GM21737 (cell line): ENCODE data around the gene KRT6B.
"Not testable (repeated sequence)": the region's sequence is repeated elsewhere in the genome, so short reads cannot be mapped to it uniquely, and the experiment has no call there.

Source experiments
- ATAC-seq: cut with Tn5 transposase; IDR thresholded peaks from one replicate; pipeline ENCODE4 v1.9.1; 2021; ENCODE audit warnings: mild to moderate bottlenecking, moderate library complexity; ENCODE audit not compliant: unreplicated experiment

The KRT6B gene

DNA sequence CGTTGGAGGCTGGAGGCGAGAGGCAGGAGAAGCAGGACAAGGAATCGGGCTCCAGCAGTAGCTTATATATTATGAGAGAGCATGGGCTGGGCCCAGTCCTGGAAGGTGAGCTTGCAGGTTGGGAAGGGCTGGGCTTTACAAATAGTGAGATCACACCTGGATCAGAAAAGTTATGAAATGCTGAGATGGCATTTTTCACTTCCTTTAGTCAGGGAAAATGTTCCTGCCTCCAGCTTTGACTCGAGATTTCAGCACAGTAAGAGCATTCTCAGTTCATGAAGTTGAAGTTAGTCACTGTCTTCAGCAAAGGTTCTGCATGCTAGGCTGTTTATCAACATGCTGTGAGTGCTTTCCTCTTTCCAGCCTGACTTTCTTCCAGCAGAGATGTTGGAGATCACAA is 21.8 kb upstream of the KRT6B start, which contains the start of gene KRT6C:
Gene KRT6C, minus strand, starts transcription at position 38 of the 400 bp plus-strand sequence. CDS start 68 bp downstream, outside the sequence.
- ATAC-seq: no peak

DNA sequence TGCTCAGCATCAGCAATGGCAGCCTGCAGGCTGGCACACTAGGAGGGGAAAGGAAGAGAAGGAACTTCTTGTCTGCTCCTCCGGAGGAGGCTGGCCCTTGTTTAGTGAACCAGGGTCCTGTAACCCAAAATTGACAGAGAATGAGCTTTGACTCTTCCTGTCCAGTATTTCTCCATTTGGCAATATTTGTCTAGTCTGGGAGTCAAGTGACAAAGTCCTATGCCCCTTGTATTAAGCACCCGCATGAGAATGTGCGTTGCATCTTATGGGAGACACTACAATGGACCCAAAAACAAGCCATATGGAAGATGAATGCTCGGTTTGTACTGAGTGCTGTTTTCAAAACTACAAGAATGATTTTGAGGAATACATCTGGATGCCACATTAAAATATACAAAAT is 17.9 kb upstream of the KRT6B start:
- no peak for ATAC-seq

DNA sequence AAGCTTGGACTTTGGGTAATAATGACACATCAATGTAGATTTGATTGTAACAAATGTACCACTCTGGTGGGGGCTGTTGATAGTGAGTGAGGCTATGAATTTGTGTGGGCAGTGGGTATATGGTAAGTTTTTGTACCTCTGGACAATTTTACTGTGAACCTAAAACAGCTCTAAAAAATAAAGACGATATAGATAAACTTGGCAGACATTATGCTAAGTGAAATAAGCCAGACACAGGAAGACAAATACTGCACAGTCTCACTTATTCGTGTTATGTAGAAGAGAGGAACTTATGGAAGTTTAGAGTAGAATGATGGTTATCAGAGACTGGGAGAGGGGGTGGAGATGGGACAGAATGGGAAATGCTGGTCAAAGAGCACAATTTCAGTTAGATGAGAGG is 13.0 kb upstream of the KRT6B start:
- ATAC-seq: no peak

DNA sequence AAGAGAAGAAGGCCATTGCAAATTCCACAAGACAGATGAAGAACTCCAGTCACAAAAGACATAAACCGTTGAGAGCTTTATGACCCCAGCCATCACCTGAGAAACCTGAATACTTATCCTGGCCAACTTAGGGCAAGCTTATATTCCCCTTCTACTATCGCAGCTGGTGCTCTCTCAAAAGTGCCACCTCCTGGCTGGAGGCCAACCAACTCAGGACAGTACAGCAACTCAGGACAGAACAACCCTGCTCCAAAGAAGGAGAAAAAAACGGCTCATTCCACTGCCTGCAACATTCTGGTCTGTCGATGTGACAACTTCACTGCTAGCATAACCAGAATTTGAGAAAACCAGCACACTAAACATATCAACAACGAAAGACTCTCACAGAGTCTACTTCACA is 9.7 kb upstream of the KRT6B start:
- ATAC-seq: no peak

DNA sequence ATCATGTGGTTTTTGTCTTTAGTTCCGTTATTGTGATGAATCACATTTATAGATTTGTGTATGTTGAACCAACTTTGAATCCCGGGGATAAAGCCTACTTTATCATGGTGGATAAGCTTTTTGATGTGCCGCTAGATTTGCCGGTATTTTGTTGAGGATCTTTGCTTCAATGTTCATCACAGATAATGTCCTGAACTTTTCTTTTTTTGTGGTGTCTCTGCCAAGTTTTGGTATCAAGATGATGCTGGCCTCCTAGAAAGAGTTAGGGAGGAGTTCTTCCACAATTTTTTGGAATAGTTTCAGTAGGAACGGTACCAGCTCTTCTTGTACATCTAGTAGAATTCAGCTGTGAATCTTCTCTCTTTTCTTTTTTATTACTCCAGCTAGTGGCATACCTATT is 6.9 kb upstream of the KRT6B start:
- ATAC-seq: no peak

DNA sequence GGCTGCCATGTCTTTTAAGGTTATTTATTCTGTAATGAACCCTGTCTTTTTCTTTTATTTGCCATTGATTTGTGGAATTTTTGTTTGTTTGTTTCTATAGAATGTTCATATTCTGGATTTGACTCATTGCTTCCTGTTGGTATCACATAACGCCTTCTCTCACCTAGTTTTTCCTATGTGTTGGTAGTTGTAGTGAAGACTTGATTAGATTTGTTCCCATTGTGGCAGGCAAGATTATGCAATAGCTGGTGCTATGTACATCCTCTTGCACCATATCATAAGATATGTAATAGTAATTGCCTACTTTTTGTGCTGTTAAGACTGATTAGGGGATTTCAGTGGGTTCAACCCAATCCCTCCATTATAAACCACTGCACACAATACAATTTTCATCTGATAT is 3.9 kb upstream of the KRT6B start:
- no peak for ATAC-seq

DNA sequence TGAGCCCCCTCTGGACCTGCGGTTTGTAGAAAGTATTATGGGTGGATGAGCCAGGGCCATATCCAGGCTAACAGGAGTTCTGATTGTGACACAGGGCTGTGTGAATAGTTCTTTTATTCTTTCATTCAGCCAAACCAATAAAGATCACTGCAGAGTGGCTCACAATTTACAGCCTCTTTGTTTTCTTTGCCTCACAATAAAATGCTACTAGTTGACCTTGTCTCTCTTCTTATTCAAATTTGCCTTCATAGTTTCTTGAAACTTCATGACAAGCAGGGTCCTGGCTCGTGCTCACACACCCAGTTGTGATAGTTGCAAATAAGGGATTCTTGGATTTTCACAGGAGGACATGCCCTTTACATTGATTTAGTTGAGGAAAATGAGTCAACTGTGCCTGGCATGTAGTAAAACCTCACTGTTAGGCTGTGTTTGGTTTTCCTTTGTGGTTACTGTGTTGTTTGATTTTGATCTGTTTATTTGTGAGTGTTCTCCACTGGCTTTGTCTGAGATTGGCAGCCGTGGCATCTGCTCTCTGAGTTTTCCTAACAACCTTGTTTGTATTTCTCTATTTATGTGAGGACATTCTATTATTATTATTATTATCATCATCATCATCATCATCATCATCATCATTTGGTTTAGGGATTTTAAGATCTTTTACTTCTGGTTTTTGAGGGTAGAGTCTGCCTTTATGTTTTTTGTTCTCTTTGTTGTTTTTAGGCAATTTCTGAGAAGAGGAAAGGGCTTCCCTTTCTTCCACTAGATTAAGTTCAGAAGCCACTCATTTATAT is 2.7 kb upstream of the KRT6B start:
- no peak for ATAC-seq

DNA sequence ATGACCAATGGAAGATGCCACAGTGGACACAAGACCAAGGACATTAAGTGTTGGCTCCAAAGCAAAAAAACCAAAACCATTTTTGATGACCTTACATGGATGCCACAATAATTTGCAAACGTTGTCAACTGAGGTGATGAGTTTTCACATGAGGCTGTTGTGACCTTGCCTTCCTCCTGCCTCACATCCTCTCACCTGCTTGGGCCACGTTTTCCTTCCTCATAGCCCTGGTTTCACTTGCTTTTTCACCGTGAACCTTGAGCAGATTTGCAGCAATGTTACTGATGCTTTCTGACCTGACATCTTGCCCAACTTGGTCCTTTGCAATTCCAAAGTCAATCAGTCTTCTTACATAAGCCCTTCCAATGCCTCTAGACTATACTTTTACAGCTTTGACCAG is 3.7 kb downstream of the KRT6B start:
- ATAC-seq: no peak

DNA sequence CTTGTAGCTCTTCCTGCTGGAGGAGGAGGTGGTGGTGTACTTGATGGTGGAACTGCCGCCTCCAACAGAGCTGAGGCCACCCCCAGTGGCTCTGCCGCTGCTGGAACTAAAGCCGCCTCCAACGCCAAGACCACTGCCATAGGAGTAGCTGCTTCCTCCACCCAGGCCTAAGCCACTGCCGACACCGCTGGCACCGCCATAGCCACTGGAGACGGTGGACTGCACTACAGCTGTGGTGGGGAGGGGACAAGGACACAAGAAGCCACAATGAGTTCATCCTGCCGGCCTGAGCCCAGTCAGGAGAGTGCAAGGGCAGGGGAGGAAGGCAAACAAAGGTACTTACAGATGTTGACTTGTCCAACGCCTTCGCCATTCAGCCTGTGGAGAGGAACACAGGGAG is 4.8 kb downstream of the KRT6B start:
- not testable (repeated sequence) for ATAC-seq

DNA sequence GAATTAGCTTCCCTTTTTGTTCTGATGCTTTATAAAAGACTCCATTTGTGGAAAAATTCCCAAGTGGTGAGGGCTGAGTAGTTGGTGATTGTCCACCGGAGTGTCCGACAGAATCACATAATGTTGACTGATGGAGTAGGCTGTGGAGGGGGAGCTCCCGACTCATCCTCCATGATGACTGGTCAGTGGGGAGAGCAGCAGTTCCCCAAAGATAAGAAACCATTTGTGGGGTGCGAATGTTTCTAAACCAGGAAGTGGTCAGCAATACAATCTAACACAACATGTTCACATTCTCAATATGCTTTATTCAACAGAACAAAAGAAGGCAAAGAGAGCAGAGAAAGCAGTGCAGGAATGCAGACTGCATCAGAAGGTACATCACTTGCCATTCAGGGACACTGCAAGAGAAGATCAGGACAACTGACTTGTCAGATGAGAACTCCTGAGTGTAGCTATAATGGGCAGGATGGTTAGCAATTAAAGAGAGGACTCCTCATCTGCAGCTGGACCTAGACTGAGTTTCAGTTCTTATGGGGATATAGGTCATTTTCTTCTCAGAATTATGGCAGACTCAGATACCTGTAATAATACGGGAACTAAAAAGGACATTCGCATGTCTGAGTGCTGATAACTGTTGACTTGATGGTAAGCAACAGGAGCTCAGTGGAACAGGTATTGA is 5.4 kb downstream of the KRT6B start:
- ATAC-seq: no peak

DNA sequence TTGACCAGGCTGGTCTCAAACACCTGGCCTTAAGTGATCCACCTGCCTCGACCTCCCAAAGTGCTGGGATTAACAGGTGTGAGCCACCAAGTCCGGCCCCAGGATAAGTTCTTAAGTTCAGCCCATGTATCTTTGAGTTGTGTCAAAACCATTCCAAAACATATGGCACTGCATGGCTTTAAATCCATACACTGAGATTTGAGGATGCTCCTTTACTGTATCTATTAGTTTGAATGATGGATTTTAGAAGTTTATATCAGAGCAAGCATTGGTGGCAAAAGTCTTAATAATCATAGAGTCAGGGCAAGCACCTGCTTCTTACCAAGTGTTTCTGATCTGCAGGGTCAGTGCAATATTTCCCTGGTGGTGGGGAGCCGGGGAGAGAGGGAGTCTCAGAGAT is 6.1 kb downstream of the KRT6B start:
- no peak for ATAC-seq

DNA sequence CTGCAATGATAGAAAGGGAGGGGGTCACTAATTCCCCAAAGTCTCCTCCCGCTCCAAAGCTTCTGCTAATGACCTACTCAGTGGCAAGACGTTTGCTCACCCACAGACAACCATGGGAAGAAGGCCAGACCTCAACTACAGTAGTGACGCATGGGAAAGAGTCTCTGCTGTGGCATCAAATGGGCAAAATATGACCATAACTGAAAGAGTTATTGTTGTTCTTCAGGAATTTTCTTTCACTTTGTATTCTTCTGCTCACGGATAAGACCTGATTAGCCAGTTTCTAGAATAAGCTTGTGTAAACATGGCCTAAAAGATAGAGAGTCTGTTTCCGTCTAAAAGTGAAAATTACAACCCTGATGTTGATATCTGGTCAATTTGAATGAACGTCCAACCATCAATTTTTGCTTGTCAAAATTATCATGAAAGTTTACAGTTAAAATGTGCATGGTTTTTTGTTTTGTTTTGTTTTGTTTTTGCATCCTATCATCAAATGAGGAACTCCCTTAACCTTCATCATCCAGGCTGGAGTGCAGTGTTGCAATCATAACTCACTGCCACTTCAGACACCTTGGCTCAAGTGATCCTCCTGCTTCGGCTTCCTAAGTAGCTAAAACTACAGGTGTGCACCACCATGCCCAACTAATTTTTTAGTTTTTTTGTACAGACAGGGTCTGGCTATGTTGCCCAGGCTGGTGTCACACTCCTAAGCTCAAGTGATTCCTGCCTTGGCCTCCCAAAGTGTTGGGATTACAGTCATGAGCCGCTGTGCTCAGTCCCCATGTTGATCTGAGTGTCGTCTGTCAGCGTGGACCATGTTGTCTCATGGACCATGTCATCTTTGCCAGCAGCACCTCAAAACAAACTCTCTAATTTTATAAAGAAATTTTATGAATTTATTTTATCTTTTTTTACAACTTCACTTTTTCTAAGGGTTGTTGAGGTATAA is 7.0 kb downstream of the KRT6B start:
- no peak for ATAC-seq

DNA sequence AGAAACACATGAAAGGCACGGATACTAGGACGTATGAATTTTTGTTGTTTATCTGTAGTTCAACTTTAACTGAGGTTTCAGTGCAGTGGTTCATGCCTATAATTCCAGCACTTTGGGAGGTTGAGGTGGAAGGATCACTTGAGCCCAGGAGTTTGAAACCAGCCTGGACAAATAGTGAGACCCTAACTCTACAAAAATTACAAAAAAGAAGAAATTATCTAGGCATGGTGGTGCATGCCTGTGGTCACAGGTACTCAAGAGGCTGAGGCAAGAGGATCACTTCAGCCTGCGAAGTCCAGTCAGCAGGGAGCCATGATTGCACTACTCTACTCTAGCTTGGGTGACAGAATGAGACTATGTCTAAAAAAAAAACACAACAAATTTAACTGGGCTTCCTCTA is 8.0 kb downstream of the KRT6B start:
- ATAC-seq: no peak

DNA sequence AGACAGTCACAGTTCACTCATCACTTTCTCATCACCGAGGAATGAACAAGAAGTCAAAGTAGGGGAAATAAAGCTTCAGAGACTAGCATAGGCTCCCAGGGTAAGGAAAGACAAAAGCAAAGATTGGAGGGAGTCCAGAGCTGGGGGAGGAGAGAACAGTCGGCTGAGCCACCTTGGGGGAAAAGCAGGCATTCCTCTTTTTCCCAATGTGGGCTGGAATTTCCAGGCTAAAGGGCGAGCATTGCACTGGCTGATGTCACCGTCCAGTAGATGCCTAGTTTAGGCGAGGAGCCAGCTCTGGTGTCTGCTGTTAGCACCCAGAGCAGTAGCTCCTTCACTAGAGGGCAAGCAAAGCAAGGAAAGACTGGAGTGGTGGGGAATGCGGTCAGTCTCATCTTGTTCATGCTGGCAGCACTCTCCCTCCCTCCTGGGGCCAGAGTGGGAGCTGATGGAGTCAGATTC is 9.3 kb downstream of the KRT6B start:
- ATAC-seq: no peak

DNA sequence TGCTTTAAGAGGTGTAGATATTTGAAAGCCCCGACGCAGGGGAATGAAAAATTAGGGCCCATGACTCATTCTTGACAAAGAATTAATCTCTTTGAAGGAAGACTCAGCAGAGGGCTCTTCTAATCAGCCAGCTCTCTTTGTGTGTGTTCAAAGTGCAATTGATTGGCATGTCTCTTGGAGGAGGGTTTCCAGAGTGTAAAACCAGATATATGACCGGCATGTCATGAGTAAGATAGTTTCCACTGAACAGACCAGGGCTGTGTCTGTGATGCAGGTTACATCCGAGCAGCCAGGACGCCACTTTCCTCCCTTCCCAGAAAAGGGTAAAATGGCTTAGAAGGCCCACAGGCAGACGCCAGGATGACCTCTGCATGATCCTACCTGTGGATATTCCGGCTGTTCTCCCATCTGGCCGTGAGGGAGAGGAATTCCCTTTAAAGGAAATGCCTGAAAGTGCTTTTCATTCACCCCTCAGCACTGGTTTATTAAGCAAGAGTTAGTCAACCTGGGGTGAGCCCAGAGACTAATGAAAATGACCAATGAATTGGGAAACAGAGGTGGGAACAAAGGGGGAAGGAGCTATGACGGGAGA is 10.5 kb downstream of the KRT6B start:
- ATAC-seq: no peak

DNA sequence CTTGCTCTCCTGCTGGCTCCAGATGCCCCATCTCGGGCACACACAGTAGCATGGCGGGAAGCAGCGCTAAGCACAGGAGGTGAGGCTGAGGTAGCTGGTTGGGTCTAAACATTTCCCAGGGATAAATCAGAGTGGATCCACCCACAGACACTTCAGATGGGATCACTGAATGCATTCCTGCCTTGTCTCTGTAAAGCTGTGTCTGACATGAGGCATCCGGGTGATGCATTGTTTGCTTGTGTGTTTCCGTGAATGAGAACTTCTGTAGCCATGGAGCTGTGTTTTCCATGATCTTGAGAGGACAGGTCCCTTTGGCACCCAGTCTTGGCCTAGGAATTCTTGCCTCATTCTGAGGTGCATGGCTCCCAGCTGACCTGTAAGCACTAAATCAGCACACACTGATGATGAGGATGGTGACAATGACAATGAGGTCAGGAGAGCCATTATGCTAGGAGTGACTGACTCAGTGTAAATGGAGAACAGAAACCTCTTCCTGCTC is 11.1 kb downstream of the KRT6B start:
- no peak for ATAC-seq

DNA sequence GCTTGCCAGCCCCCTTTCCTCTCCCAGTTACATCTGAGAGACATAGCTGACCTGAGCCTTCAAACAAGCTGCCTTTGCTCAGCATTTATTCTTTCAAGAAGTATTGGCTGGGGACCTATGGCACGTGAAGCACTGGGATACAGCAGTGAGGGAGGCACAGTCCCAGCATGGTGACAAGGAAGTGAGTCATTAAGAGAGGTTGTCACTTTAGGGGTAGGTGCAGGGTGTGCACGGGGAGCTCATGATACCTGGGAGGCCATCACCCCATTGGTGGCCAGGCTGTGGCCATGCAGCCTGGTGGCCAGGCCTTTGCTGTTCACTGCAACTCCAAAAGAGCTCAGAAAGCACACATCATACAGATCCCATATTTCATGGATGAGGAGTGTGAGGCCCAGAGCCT is 12.1 kb downstream of the KRT6B start:
- no peak for ATAC-seq

DNA sequence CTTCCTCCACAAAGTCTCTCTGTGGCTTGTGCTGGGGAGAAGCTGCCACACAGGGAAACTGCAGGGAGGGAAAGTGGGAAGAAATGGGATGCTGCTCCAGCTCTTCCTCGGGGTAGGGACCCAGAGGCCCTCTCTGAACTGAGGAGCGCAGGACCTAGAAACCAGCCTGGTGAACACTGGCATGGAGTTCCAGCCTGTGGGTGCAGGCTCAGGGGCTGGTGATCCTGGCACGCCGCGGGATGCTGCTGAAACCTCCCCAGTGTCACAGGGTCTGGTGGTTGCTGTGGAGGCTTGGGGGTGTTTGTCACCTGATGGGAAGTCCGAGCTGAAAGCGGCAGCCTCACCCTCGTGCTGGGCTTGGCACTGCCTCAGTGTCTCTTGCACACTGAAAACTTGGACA is 12.5 kb downstream of the KRT6B start:
- no peak for ATAC-seq

DNA sequence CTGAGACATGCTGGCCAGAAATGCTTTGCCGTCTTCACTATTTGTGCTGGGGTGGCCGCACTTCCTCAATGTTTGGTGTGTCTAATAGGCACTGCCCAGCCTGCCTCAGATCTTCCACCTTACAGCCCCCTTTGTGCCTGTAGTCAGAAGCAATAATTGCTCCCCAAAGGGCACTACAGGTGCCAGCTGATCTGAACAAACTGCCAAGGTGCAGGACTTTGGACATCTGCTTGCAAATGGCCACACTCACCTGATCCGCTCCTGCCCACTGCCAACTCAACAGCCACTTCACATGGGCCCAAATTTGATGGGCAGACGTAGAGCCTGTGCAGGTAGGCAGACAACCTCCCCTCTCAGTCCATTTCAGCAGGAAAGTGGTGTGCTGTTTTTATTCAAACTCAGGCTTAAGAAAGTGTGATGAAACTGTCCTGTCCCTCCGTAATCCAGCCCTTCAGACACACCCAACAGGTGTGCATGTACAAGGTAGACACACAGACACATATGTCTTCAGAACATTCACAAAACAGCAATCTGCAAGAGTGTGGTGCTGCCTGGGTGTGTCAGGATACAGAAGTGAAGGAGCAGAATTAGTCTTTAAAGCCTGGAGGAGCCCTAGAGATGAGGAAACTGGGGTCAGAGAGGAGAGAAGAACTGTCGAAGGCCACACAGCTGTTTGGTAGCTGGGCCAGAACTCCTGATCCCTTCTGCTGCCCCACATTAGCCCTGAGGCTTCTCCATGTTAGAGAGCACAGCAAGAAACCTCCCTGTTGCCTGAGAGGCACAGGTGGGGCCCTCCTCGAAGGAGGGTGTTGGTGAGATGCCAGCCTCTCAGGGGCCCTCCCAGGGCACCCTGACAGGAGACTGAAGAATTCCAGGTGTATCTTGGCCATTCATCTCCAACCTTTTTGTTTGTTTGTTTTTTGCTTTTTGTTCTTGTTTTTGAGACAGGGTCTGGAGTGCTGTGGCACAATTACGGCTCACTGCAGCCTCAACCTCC is 13.3 kb downstream of the KRT6B start:
- no peak for ATAC-seq

DNA sequence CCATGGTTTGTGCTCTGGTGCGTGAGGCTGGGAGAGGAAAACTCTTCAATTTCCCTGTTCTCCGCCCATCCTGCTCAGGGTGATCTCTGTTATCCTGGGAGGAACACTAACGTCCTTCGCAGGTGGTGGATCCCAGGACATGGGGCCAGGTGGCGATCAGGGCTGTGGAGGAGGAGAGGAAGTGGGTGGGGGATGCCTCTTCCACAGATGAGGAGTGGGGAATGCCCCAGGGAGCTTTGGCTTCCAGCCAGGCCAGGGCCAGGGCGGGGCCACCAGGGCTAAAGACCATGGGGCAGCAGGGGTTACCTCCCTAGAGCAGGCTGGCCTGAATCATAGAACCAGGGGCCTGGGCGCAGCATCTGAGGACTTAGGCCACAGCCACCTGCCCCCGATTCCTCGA is 14.4 kb downstream of the KRT6B start:
- no peak for ATAC-seq
